Endothelial cell of umbilical vein (primary cell): ENCODE results near the gene FAM193B. TPM values are rescaled to one million over a fixed set of nuclear protein-coding genes. Genes with fewer than 3 reads are reported as not detected.

Source experiments
- BruUV-seq: library from RNA; stranded (reverse); fragments of 400-500 nt; replicated peaks from 2 replicates; lab custom pipeline; 2021; lab: Mats Ljungman, UMichigan
- CTCF ChIA-PET: fragments of 300-600, 350-600 bp; sonication (Branson Sonifier 250); formaldehyde crosslinking; loops from one replicate; lab custom pipeline; 2021; ENCODE audit warnings: antibody characterized with exemption, inconsistent platforms; lab: Charles Lee
- POLR2A ChIA-PET: fragments of 300-600, 350-600 bp; sonication (Branson Sonifier 250); formaldehyde crosslinking; loops from one replicate; lab custom pipeline; 2021; ENCODE audit warnings: antibody characterized with exemption, inconsistent platforms; lab: Charles Lee
- DNase-seq: peaks from one replicate; pipeline ENCODE4 v3.0.0-alpha.2; 2011; ENCODE audit warnings: low read depth, low spot score
- FAIRE-seq: peaks from 2 replicates; lab custom pipeline; 2011; peaks lifted over from hg19 to GRCh38; lab: Jason Lieb, UNC
- H2AFZ ChIP-seq: 2 replicates; pipeline ENCODE4 v1.6.0; 2012; ENCODE audit warnings: low read depth, low read length, control low read depth, inconsistent platforms
- H3K27ac ChIP-seq: 2 replicates; pipeline ENCODE4 v1.5.1; 2011; ENCODE audit warnings: low read depth, mild to moderate bottlenecking, control low read depth, low read length, moderate library complexity; ENCODE audit not compliant: insufficient read depth
- H3K27me3 ChIP-seq, 2 experiments: 2 replicates each; pipeline versions ENCODE4 v1.6.0 to v1.6.1; 2011; ENCODE audit warnings: low read length in 2 of 2, mixed read lengths in 1 of 2; ENCODE audit not compliant: control insufficient read depth in 2 of 2, insufficient read depth in 2 of 2
- H3K36me3 ChIP-seq, 2 experiments: 2 replicates in 1 of 2; 3 replicates in 1 of 2; pipeline ENCODE4 v1.5.1; 2011; ENCODE audit warnings: low read length in 2 of 2, mild to moderate bottlenecking in 1 of 2, moderate library complexity in 1 of 2; ENCODE audit not compliant: control insufficient read depth in 2 of 2, insufficient read depth in 2 of 2; ENCODE audit errors: extremely low read depth in 1 of 2
- H3K4me1 ChIP-seq: 3 replicates; pipeline ENCODE4 v1.5.1; 2011; ENCODE audit warnings: mild to moderate bottlenecking, low read length; ENCODE audit not compliant: control insufficient read depth, insufficient read depth; ENCODE audit errors: extremely low read depth
- H3K4me2 ChIP-seq: 2 replicates; pipeline ENCODE4 v1.6.1; 2011; ENCODE audit warnings: low read length, control low read depth, mixed read lengths; ENCODE audit not compliant: insufficient read depth
- H3K4me3 ChIP-seq, 3 experiments: fragments of 200-600 bp in 1 of 3; sonication (generic), shearing (Covaris generic) in 1 of 3; replicated peaks in 1 of 3; 2 replicates each; pipeline ENCODE4 v1.5.1; 2011 to 2016; ENCODE audit warnings: control low read depth in 3 of 3, low read length in 3 of 3, mild to moderate bottlenecking in 2 of 3, inconsistent platforms in 1 of 3, low read depth in 1 of 3, moderate library complexity in 1 of 3; ENCODE audit not compliant: insufficient read depth in 1 of 3
- H3K79me2 ChIP-seq: 2 replicates; pipeline ENCODE4 v1.6.0; 2012; ENCODE audit warnings: low read length, inconsistent platforms; ENCODE audit not compliant: control insufficient read depth, insufficient read depth
- H3K9ac ChIP-seq: replicated peaks from 2 replicates; pipeline ENCODE3; 2011; ENCODE audit warnings: low read length, control low read depth; ENCODE audit not compliant: insufficient read depth; ENCODE audit errors: extremely low read depth
- H3K9me1 ChIP-seq: replicated peaks from 3 replicates; pipeline ENCODE4 v1.6.0; 2011; ENCODE audit warnings: mild to moderate bottlenecking, low read length; ENCODE audit not compliant: control insufficient read depth, insufficient read depth; ENCODE audit errors: extremely low read depth
- H3K9me3 ChIP-seq: replicated peaks from 2 replicates; pipeline ENCODE4 v1.5.1; 2012; ENCODE audit warnings: low read length, inconsistent platforms; ENCODE audit not compliant: control insufficient read depth, insufficient read depth
- H4K20me1 ChIP-seq: replicated peaks from 2 replicates; pipeline ENCODE3; 2011; ENCODE audit warnings: mild to moderate bottlenecking, low read length; ENCODE audit not compliant: control insufficient read depth, insufficient read depth; ENCODE audit errors: extremely low read depth
- EZH2 ChIP-seq: IDR thresholded peaks from 2 replicates; pipeline ENCODE4 v1.6.1; 2012; ENCODE audit warnings: borderline replicate concordance, low read depth, mild to moderate bottlenecking, moderate library complexity, low read length, inconsistent platforms; ENCODE audit not compliant: severe bottlenecking
- FOS ChIP-seq: IDR thresholded peaks from 2 replicates; pipeline ENCODE4 v1.6.1; 2011; ENCODE audit warnings: mild to moderate bottlenecking, low read length, moderate library complexity, borderline replicate concordance; ENCODE audit not compliant: insufficient read depth
- GATA2 ChIP-seq: IDR thresholded peaks from 2 replicates; pipeline ENCODE4 v1.7.0; 2011; ENCODE audit warnings: low read depth, mild to moderate bottlenecking, moderate library complexity, mixed read lengths, low read length; ENCODE audit not compliant: insufficient read length, insufficient read depth
- JUN ChIP-seq: IDR thresholded peaks from 2 replicates; pipeline ENCODE4 v1.6.1; 2011; ENCODE audit warnings: borderline replicate concordance, low read depth; ENCODE audit not compliant: insufficient read length, insufficient read depth
- MYC ChIP-seq: IDR thresholded peaks from one replicate; pipeline ENCODE4 v1.6.1; 2011; ENCODE audit warnings: mild to moderate bottlenecking, low read depth, low read length
- POLR2A ChIP-seq: IDR thresholded peaks from 2 replicates; pipeline ENCODE4 v1.6.1; 2012; ENCODE audit warnings: low read depth, mild to moderate bottlenecking, control low read depth, low read length
- POLR2AphosphoS5 ChIP-seq: IDR thresholded peaks from 2 replicates; pipeline ENCODE4 v1.6.1; 2012; ENCODE audit warnings: low read depth, mild to moderate bottlenecking, control low read depth, low read length, moderate library complexity; ENCODE audit not compliant: insufficient read depth
- dilution Hi-C: fragments of 300-500 bp; cut with MboI; formaldehyde crosslinking; loops from one replicate; pipeline ENCODE4 v1.15.0; 2019; ENCODE audit warnings: low sequenced_read_pairs; ENCODE audit not compliant: extremely low pct_ligation_motif_present
- intact Hi-C: fragments of 100-400 bp; cut with micrococcal nuclease; formaldehyde crosslinking; loops from one replicate; pipeline ENCODE4 v1.10.0; 2022
- polyA plus RNA-seq, 4 experiments: library from polyadenylated mRNA; depleted of rRNA in 3 of 4; stranded (reverse) in 3 of 4; unstranded in 1 of 4; fragments of >200 nt; gene quantifications; 2 replicates each; pipeline versions ENCODE4 v1.2.1 to v1.2.3, GENCODE V29; 2011 to 2012; ENCODE audit warnings: missing spikeins in 1 of 4
- total RNA-seq: library from RNA; stranded (reverse); gene quantifications from 2 replicates; pipeline ENCODE4 v1.2.3, GENCODE V29; 2021
- TF ChIP-seq, protein P1 (sequence below), 2 donors: IDR thresholded peaks; 1 replicate in 1 of 2; 2 replicates in 1 of 2; pipeline ENCODE4 v1.5.1; 2011; ENCODE audit warnings: low read length in 2 of 2, mild to moderate bottlenecking in 2 of 2, moderate library complexity in 2 of 2, control low read depth in 1 of 2, inconsistent platforms in 1 of 2, low read depth in 1 of 2; ENCODE audit not compliant: insufficient read depth in 1 of 2; ENCODE audit errors: extremely low read depth in 1 of 2
- TF ChIP-seq, protein P2 (sequence below): IDR thresholded peaks from 2 replicates; pipeline ENCODE4 v1.6.1; 2011; ENCODE audit not compliant: insufficient read depth, insufficient read length

Gene FAM193B
- total and polyA plus RNA-seq, 2 donors (not counting 3 experiments of a cell fraction or from before 2014, with no cell fraction given): 57.9 to 75.7 TPM

DNA sequence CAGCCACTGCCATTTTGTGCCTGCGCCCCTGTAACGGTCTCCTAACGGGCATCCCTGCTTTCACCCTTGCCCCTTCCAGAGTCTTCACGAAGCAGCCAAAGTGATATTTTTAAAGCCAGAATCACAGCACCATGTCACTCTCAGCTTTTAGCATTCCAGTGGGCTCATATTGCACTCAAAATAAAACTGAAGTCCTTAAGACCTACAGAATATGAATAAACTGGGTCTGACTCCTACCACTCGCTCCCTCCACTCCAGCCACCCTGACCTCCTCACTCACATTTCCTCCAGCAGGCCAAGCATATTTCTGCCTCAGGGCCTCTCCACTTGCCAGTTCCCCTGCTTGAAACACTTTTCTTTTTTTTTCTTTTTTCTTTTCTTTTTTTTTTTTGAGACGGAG is 54.5 kb downstream of the FAM193B start:
- no peak overlapping the region for H2AFZ ChIP-seq
- H3K9me1 ChIP-seq: no peaks in the 10 kb centered on the region
- no peak overlapping the region for H3K4me2 ChIP-seq
- H4K20me1 ChIP-seq: no peaks in the 10 kb centered on the region
- H3K27me3 ChIP-seq: no peaks in the 10 kb centered on the region
- POLR2A ChIA-PET: no interaction called here
- peaks cover 0 to 4% of the 10 kb centered on the region in 2 experiments for H3K36me3 ChIP-seq
- intact Hi-C loops: loop anchor here (2.0 to 10.0 kb wide), 3 partner anchors 385 to 965 kb away; partner anchors contain the start of genes N4BP3 and RNF44
- TF ChIP-seq, protein P1, sequence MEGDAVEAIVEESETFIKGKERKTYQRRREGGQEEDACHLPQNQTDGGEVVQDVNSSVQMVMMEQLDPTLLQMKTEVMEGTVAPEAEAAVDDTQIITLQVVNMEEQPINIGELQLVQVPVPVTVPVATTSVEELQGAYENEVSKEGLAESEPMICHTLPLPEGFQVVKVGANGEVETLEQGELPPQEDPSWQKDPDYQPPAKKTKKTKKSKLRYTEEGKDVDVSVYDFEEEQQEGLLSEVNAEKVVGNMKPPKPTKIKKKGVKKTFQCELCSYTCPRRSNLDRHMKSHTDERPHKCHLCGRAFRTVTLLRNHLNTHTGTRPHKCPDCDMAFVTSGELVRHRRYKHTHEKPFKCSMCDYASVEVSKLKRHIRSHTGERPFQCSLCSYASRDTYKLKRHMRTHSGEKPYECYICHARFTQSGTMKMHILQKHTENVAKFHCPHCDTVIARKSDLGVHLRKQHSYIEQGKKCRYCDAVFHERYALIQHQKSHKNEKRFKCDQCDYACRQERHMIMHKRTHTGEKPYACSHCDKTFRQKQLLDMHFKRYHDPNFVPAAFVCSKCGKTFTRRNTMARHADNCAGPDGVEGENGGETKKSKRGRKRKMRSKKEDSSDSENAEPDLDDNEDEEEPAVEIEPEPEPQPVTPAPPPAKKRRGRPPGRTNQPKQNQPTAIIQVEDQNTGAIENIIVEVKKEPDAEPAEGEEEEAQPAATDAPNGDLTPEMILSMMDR (IDR thresholded peaks at IDR 0.05; ENCODE audit: extremely low read depth in 1 of 2, insufficient read depth in 1 of 2, low read depth in 1 of 2, low read length in 2 of 2): no peak
- TF ChIP-seq EZH2: no peak
- TF ChIP-seq, protein P2, sequence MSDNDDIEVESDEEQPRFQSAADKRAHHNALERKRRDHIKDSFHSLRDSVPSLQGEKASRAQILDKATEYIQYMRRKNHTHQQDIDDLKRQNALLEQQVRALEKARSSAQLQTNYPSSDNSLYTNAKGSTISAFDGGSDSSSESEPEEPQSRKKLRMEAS: no peak
- TF ChIP-seq JUN: no peak
- TF ChIP-seq GATA2: no peak
- no peak for TF ChIP-seq POLR2A
- TF ChIP-seq POLR2AphosphoS5: no peak
- TF ChIP-seq MYC: no peak
- TF ChIP-seq FOS: no peak
- no peak overlapping the region for H3K9ac ChIP-seq
- dilution Hi-C loops: no loop called here
- DNase-seq (no peak), FAIRE-seq (no peak)
- no TSS peak for BruUV-seq
- peaks cover 23% of the 10 kb centered on the region for H3K4me1 ChIP-seq
- no peaks in the 10 kb centered on the region for H3K9me3 ChIP-seq
- H3K4me3 ChIP-seq: no peak overlapping the region
- CTCF ChIA-PET: interaction anchor here (2.0 to 4.8 kb wide), 6 partner anchors 9 to 110 kb away, joined by 10 to 58 read pairs (median 36); partner anchors contain the start of gene DOK3
- H3K79me2 ChIP-seq: peaks cover 10% of the 10 kb centered on the region
- no peak overlapping the region for H3K27ac ChIP-seq
